HG03354 (cell line): Measurements from ENCODE around the gene SSC4D.

Experiments
- ATAC-seq: cut with Tn5 transposase; IDR thresholded peaks from one replicate; pipeline ENCODE4 v1.9.1; 2021; ENCODE audit warnings: mild to moderate bottlenecking; ENCODE audit not compliant: unreplicated experiment, poor library complexity, severe bottlenecking

The SSC4D gene

GRCh38 chr7:76357475-76358010 is 52.0 kb downstream of the SSC4D start:
- no peak for ATAC-seq

GRCh38 chr7:76356823-76357222 is 52.7 kb downstream of the SSC4D start:
- no peak for ATAC-seq

- ATAC-seq = no peak
Measured at GRCh38 chr7:76356115-76356514, 53.4 kb downstream of the SSC4D start.

- no peak for ATAC-seq
Measured at GRCh38 chr7:76354981-76355730, 54.3 kb downstream of the SSC4D start.

GRCh38 chr7:76354516-76354915 is 55.0 kb downstream of the SSC4D start:
- no peak for ATAC-seq

GRCh38 chr7:76353744-76354143 is 55.8 kb downstream of the SSC4D start:
- ATAC-seq = no peak

- ATAC-seq = no peak
Measured at GRCh38 chr7:76352193-76352592, 57.3 kb downstream of the SSC4D start.

- ATAC-seq = no peak
Measured at GRCh38 chr7:76351372-76351771, 58.1 kb downstream of the SSC4D start.

GRCh38 chr7:76349313-76349885 is 60.1 kb downstream of the SSC4D start:
- no peak for ATAC-seq

- no peak for ATAC-seq
Measured at GRCh38 chr7:76347710-76348109, 61.8 kb downstream of the SSC4D start.

- ATAC-seq = no peak
Measured at GRCh38 chr7:76346778-76347177, 62.7 kb downstream of the SSC4D start.

GRCh38 chr7:76346097-76346496 is 63.4 kb downstream of the SSC4D start:
- ATAC-seq = no peak

- ATAC-seq = no peak
Measured at GRCh38 chr7:76343931-76344321, 65.6 kb downstream of the SSC4D start.

GRCh38 chr7:76343294-76343930 is 66.1 kb downstream of the SSC4D start:
- ATAC-seq = no peak

GRCh38 chr7:76342222-76342621 is 67.3 kb downstream of the SSC4D start:
- no peak for ATAC-seq

GRCh38 chr7:76340617-76341131 is 68.8 kb downstream of the SSC4D start:
- no peak for ATAC-seq
